ENCODE measurements around the gene SPEN. TPM values are rescaled to one million over a fixed set of nuclear protein-coding genes. Genes with fewer than 3 reads are reported as not detected.

Gene SPEN
- total and polyA plus RNA-seq, 2 experiments from 2014 or later: 25.8 to 31.6 TPM

- Histone ChIP-seq H3K9me3 (ENCODE audit: low read depth) (no peaks in the 10 kb centered on the region), H3K4me3 (no peak overlapping the region), H3K27ac (no peak overlapping the region), H3K4me1 (ENCODE audit: low read depth) (peaks cover 16% of the 10 kb centered on the region), H3K27me3 (no peaks in the 10 kb centered on the region), H3K36me3 (peaks cover 23% of the 10 kb centered on the region)
- DNase-seq (ENCODE audit: low read depth in 1 of 2, low spot score in 1 of 2): no peak
- TF ChIP-seq CTCF (IDR thresholded peaks at IDR 0.05; ENCODE audit: low read depth, low read length): no peak
Measured at GRCh38 chr1:15945011-15945831, 97.7 kb downstream of the SPEN start.

- H3K36me3 ChIP-seq: peaks cover 19% of the 10 kb centered on the region
Measured at GRCh38 chr1:15945832-15946448, 98.4 kb downstream of the SPEN start.

GRCh38 chr1:15946571-15947381 lies 99.3 kb downstream of the SPEN start:
- no peak for DNase-seq (ENCODE audit: low read depth in 1 of 2, low spot score in 1 of 2)
- H3K27ac ChIP-seq: no peak overlapping the region
- H3K4me3 ChIP-seq: no peak overlapping the region
- no peaks in the 10 kb centered on the region for H3K27me3 ChIP-seq
- TF ChIP-seq CTCF (IDR thresholded peaks at IDR 0.05; ENCODE audit: low read depth, low read length): no peak
- peaks cover 18% of the 10 kb centered on the region for H3K36me3 ChIP-seq
- H3K9me3 ChIP-seq (ENCODE audit: low read depth): no peaks in the 10 kb centered on the region
- peaks cover 31% of the 10 kb centered on the region for H3K4me1 ChIP-seq (ENCODE audit: low read depth)

More at GRCh38 chr1:15945832-15946448, 98.4 kb downstream of the SPEN start:
- no peaks in the 10 kb centered on the region for H3K9me3 ChIP-seq (ENCODE audit: low read depth)
- no peaks in the 10 kb centered on the region for H3K27me3 ChIP-seq
- no peak overlapping the region for H3K27ac ChIP-seq
- H3K4me1 ChIP-seq (ENCODE audit: low read depth): peaks cover 23% of the 10 kb centered on the region
- no peak for DNase-seq (ENCODE audit: low read depth in 1 of 2, low spot score in 1 of 2)
- no peak for TF ChIP-seq CTCF (IDR thresholded peaks at IDR 0.05; ENCODE audit: low read depth, low read length)
- H3K4me3 ChIP-seq: no peak overlapping the region

GRCh38 chr1:15947382-15948090 lies 100.0 kb downstream of the SPEN start:
- H3K27ac ChIP-seq: no peak overlapping the region
- DNase-seq (ENCODE audit: low read depth in 1 of 2, low spot score in 1 of 2): no peak
- H3K36me3 ChIP-seq: peaks cover 10% of the 10 kb centered on the region
- H3K27me3 ChIP-seq: no peaks in the 10 kb centered on the region
- H3K4me3 ChIP-seq: no peak overlapping the region
- peaks cover 37% of the 10 kb centered on the region for H3K4me1 ChIP-seq (ENCODE audit: low read depth)
- no peaks in the 10 kb centered on the region for H3K9me3 ChIP-seq (ENCODE audit: low read depth)
- TF ChIP-seq CTCF (IDR thresholded peaks at IDR 0.05; ENCODE audit: low read depth, low read length): no peak

- H3K9me3 ChIP-seq (ENCODE audit: low read depth): no peaks in the 10 kb centered on the region
- no peak for TF ChIP-seq CTCF (IDR thresholded peaks at IDR 0.05; ENCODE audit: low read depth, low read length)
- no peak overlapping the region for H3K27ac ChIP-seq
- DNase-seq (ENCODE audit: low read depth in 1 of 2, low spot score in 1 of 2): no peak
- H3K36me3 ChIP-seq: peaks cover 9% of the 10 kb centered on the region
- H3K4me3 ChIP-seq: no peak overlapping the region
- H3K4me1 ChIP-seq (ENCODE audit: low read depth): peaks cover 42% of the 10 kb centered on the region
- no peaks in the 10 kb centered on the region for H3K27me3 ChIP-seq
Measured at GRCh38 chr1:15948091-15948591, 100.6 kb downstream of the SPEN start.
